ENCODE measurements around the gene SAXO1. TPM values are rescaled to one million over a fixed set of nuclear protein-coding genes. Genes with fewer than 3 reads are reported as not detected.
"Not testable (repeated sequence)": the region's sequence is repeated elsewhere in the genome, so short reads cannot be mapped to it uniquely, and the experiment has no call there.

SAXO1 gene
- not detected in 2 replicates for total RNA-seq (2014; rRNA removed; shearing (Covaris generic))

- no peak for DNase-seq (ENCODE audit: low spot score)
These were observed at the start of gene SAXO1 for GRCh38 chr9:19033015-19033414. TSS of gene SAXO1 (minus strand) at chr9:19033209. CDS start at chr9:19032908, 301 bp downstream.

- no peak for DNase-seq (ENCODE audit: low spot score)
These were observed 41.8 kb upstream of the SAXO1 start for GRCh38 chr9:19074836-19075235.

- DNase-seq (ENCODE audit: low spot score) = no peak
These were observed 41.2 kb upstream of the SAXO1 start for GRCh38 chr9:19074229-19074628.

GRCh38 chr9:19057033-19057432, 24.0 kb upstream of the SAXO1 start:
- DNase-seq (ENCODE audit: low spot score) = no peak

GRCh38 chr9:19050637-19051591, 17.9 kb upstream of the SAXO1 start:
- DNase-seq (ENCODE audit: low spot score) = no peak

GRCh38 chr9:19049917-19050636, 17.1 kb upstream of the SAXO1 start:
- DNase-seq (ENCODE audit: low spot score) = peak; percentile 5

- peak; percentile 95 for DNase-seq (ENCODE audit: low spot score)
These were observed 16.2 kb upstream of the SAXO1 start, which contains the start of gene RRAGA for GRCh38 chr9:19048966-19049916. TSS of gene RRAGA (plus strand) at chr9:19049427. CDS start at chr9:19049660, 233 bp downstream.

- DNase-seq (ENCODE audit: low spot score) = no peak
These were observed 3.6 kb upstream of the SAXO1 start for GRCh38 chr9:19036611-19037010.

GRCh38 chr9:19032406-19032805, 603 bp downstream of the SAXO1 start:
- no peak for DNase-seq (ENCODE audit: low spot score)

GRCh38 chr9:19030899-19031298, 2.1 kb downstream of the SAXO1 start:
- peak; percentile 8 for DNase-seq (ENCODE audit: low spot score)

GRCh38 chr9:19028835-19029451, 4.1 kb downstream of the SAXO1 start:
- DNase-seq (ENCODE audit: low spot score) = peak; percentile 59

- DNase-seq (ENCODE audit: low spot score) = no peak
These were observed 5.2 kb downstream of the SAXO1 start for GRCh38 chr9:19027825-19028224.

- no peak for DNase-seq (ENCODE audit: low spot score)
These were observed 6.6 kb downstream of the SAXO1 start for GRCh38 chr9:19026375-19026774.

GRCh38 chr9:19023078-19023477, 9.9 kb downstream of the SAXO1 start:
- no peak for DNase-seq (ENCODE audit: low spot score)

- no peak for DNase-seq (ENCODE audit: low spot score)
These were observed 10.8 kb downstream of the SAXO1 start for GRCh38 chr9:19022206-19022605.

GRCh38 chr9:19021649-19022048, 11.4 kb downstream of the SAXO1 start:
- not testable (repeated sequence) for DNase-seq (ENCODE audit: low spot score)

GRCh38 chr9:19020886-19021455, 12.0 kb downstream of the SAXO1 start:
- DNase-seq (ENCODE audit: low spot score) = no peak

GRCh38 chr9:19018201-19018600, 14.8 kb downstream of the SAXO1 start:
- DNase-seq (ENCODE audit: low spot score) = no peak

- no peak for DNase-seq (ENCODE audit: low spot score)
These were observed 23.5 kb downstream of the SAXO1 start for GRCh38 chr9:19009391-19009965.

GRCh38 chr9:19000133-19000532, 32.9 kb downstream of the SAXO1 start:
- DNase-seq (ENCODE audit: low spot score) = no peak
